ENCODE data around the gene TUSC2.

TUSC2 gene

GRCh38 chr3:50278880-50279224 lies 49.2 kb downstream of the TUSC2 start, which contains the start of gene LSMEM2:
Gene LSMEM2 (plus strand): TSS chr3:50279087. CDS start chr3:50279114, 27 bp downstream.
- no peaks in the 10 kb centered on the region for H3K36me3 ChIP-seq (ENCODE audit: control insufficient read depth in 2 of 2, insufficient read depth in 1 of 2, low read length in 2 of 2)
- TF ChIP-seq ZNF169 (tag by site-specific recombination; IDR thresholded peaks at IDR 0.05) = no peak
- TF ChIP-seq ZNF211 (tag by site-specific recombination; IDR thresholded peaks at IDR 0.05; ENCODE audit: low read depth) = no peak
- no peak for TF ChIP-seq FEZF1 (tag by site-specific recombination; IDR thresholded peaks at IDR 0.05)
- no peak for TF ChIP-seq YY2 (tag by site-specific recombination; IDR thresholded peaks at IDR 0.05)
- no peak for TF ChIP-seq HOXD13 (CRISPR knock-in tag; IDR thresholded peaks at IDR 0.05; ENCODE audit: borderline replicate concordance)
- TF ChIP-seq ZNF19 (tag by site-specific recombination; IDR thresholded peaks at IDR 0.05; ENCODE audit: low read depth) = no peak
- TF ChIP-seq YY1 (tag by site-specific recombination; IDR thresholded peaks at IDR 0.05) = no peak
- no peak for TF ChIP-seq EGR2 (tag by site-specific recombination; IDR thresholded peaks at IDR 0.05; ENCODE audit: low read depth)
- TF ChIP-seq ZNF26 (tag by site-specific recombination; IDR thresholded peaks at IDR 0.05) = no peak
- no peak for TF ChIP-seq BCL11A (tag by site-specific recombination; IDR thresholded peaks at IDR 0.05; ENCODE audit: low read depth)
- TF ChIP-seq ZFP41 (tag by site-specific recombination; IDR thresholded peaks at IDR 0.05; ENCODE audit: borderline replicate concordance) = no peak
- no peak within 1 kb of the TSS for H3K4me3 ChIP-seq (ENCODE audit: low read depth, low read length)
- no peaks in the 10 kb centered on the region for H3K4me1 ChIP-seq (ENCODE audit: control insufficient read depth, insufficient read depth, low read length)
- CTCF ChIA-PET = interaction anchor here (1.6 to 3.9 kb wide), 3 partner anchors 33 to 85 kb away, joined by 6 to 18 read pairs (median 18); no protein-coding TSS in a partner anchor
- POLR2A ChIA-PET = interaction anchor here (0.8 to 1.4 kb wide), 5 partner anchors 14 to 76 kb away, joined by 3 to 5 read pairs (median 4); partner anchors contain the start of genes HYAL3 and NAA80
- H3K27ac ChIP-seq (ENCODE audit: extremely low read depth, low read depth, low read length) = no peak within 1 kb of the TSS
- H3K9me3 ChIP-seq (ENCODE audit: control insufficient read depth, insufficient read depth, low read depth, low read length) = no peaks in the 10 kb centered on the region

DNA sequence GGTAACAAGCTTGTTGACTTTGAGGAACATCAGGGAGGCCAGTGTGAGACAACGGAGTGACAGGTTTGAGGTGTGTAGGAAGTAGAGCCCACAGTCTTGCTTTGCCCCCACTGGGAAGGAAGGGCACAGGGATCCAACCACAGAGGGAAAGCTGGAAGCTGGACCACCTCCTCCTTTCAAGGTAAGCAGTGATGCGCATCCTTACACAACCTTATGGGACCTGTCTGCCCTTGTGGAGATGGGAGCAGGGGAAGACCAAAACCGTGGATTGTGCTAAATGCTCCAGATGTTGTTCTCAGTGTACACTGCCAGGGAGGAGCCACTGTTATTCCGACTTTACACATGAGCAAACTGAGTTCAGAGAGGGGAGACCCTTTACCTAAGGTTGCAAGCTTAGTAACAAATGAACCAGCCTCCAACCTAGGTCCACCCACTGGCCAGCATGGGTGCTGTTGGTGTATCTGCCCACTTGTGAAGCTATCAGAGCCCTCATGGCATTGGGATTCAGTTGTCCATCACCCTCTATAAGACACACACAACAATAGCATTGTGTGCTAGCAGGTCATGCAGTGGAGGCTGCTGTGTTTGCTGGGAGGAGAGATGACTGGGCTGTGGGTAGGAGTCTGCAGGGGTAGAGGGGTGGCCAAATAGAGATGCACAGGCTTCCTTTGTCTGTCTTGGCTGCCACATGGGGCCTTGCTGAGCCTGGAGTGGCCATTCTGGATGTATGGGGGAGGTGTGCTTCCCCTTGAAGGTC lies 49.7 kb downstream of the TUSC2 start:
- ChIA-PET POLR2A (interaction anchor here (1.2 to 1.4 kb wide), 3 partner anchors 14 to 50 kb away, joined by 3 to 5 read pairs (median 4); partner anchors contain the start of genes HYAL3, IFRD2 and NAA80), CTCF (interaction anchor here (0.8 to 3.9 kb wide), 5 partner anchors 14 to 86 kb away, joined by 3 to 18 read pairs (median 6); partner anchors contain the start of gene IFRD2)
- no peaks in the 10 kb centered on the region for H3K9me3 ChIP-seq (ENCODE audit: control insufficient read depth, insufficient read depth, low read depth, low read length)
- no peaks in the 10 kb centered on the region for H3K36me3 ChIP-seq (ENCODE audit: control insufficient read depth in 2 of 2, insufficient read depth in 1 of 2, low read length in 2 of 2)
- H3K4me3 ChIP-seq (ENCODE audit: low read depth, low read length) = no peak overlapping the region
- TF ChIP-seq ZFP3 (tag by site-specific recombination; IDR thresholded peaks at IDR 0.05; ENCODE audit: low read depth) (no peak), GLIS1 (tag by site-specific recombination; IDR thresholded peaks at IDR 0.05) (peak; percentile 18; the same call in 1 of the 2 replicates), PRDM10 (tag by site-specific recombination; IDR thresholded peaks at IDR 0.05) (peak; percentile 80)
- H3K27ac ChIP-seq (ENCODE audit: extremely low read depth, low read depth, low read length) = no peak overlapping the region
- H3K4me1 ChIP-seq (ENCODE audit: control insufficient read depth, insufficient read depth, low read length) = no peaks in the 10 kb centered on the region

DNA sequence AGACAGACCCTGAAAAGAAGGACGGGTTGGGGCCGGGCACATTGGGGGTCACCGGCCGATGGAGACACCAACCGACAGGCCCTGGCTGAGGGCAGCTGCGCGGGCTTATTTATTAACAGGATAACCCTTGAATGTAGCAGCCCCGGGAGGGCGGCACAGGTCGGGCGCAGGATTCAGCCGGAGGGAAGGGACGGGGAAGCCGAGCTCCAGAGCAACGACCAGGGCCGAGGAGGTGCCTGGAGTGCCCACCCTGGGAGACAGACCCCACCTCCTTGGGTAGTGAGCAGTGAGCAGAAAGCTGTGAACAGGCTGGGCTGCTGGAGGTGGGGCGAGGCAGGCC lies 51.3 kb downstream of the TUSC2 start:
- Histone ChIP-seq H3K27ac (ENCODE audit: extremely low read depth, low read depth, low read length) (no peak overlapping the region), H3K9me3 (ENCODE audit: control insufficient read depth, insufficient read depth, low read depth, low read length) (no peaks in the 10 kb centered on the region), H3K4me1 (ENCODE audit: control insufficient read depth, insufficient read depth, low read length) (no peaks in the 10 kb centered on the region), H3K36me3 (ENCODE audit: control insufficient read depth in 2 of 2, insufficient read depth in 1 of 2, low read length in 2 of 2) (no peaks in the 10 kb centered on the region), H3K4me3 (ENCODE audit: low read depth, low read length) (no peak overlapping the region)
- ChIA-PET POLR2A (interaction anchor here (1.4 kb wide), 1 partner anchor 16 kb away, joined by 3 read pairs; the partner anchor contains the start of gene IFRD2), CTCF (interaction anchor here (0.6 to 3.9 kb wide), 5 partner anchors 17 to 124 kb away, joined by 3 to 18 read pairs (median 3); no protein-coding TSS in a partner anchor)
- TF ChIP-seq ZBTB48 (tag by site-specific recombination; IDR thresholded peaks at IDR 0.05) (no peak), ZNF776 (tag by site-specific recombination; IDR thresholded peaks at IDR 0.05; ENCODE audit: borderline replicate concordance) (no peak), ZBTB6 (tag by site-specific recombination; IDR thresholded peaks at IDR 0.05) (no peak), ZNF426 (tag by site-specific recombination; IDR thresholded peaks at IDR 0.05) (no peak), ZNF26 (tag by site-specific recombination; IDR thresholded peaks at IDR 0.05) (no peak), ZNF670 (tag by site-specific recombination; IDR thresholded peaks at IDR 0.05; ENCODE audit: low read depth) (no peak), ZNF350 (tag by site-specific recombination; IDR thresholded peaks at IDR 0.05) (no peak), SP3 (tag by site-specific recombination; IDR thresholded peaks at IDR 0.05) (no peak), ZNF2 (tag by site-specific recombination; IDR thresholded peaks at IDR 0.05) (no peak), ZNF654 (tag by site-specific recombination; IDR thresholded peaks at IDR 0.05; ENCODE audit: low read depth) (no peak)
